Loucy (cell line): ENCODE results near the gene CELSR3.

Experiments
- H2AFZ ChIP-seq: fragments of 200-600 bp; sonication (generic); 2 replicates; pipeline ENCODE4 v1.6.0; 2016; ENCODE audit warnings: antibody characterized with exemption, mild to moderate bottlenecking, low read length, moderate library complexity
- H3F3A ChIP-seq: fragments of 200-600 bp; 2 replicates; pipeline ENCODE4 v1.6.0; 2016; ENCODE audit warnings: antibody characterized with exemption, low read depth, mild to moderate bottlenecking
- H3K27me3 ChIP-seq: fragments of 200-600 bp; sonication (generic); 2 replicates; pipeline ENCODE4 v1.6.1; 2014; ENCODE audit warnings: low read length, mild to moderate bottlenecking; ENCODE audit not compliant: insufficient read depth, poor library complexity, severe bottlenecking
- H3K36me3 ChIP-seq: fragments of 200-600 bp; sonication (generic); 2 replicates; pipeline ENCODE4 v1.6.1; 2016; ENCODE audit warnings: low read length; ENCODE audit not compliant: insufficient read depth
- H3K4me1 ChIP-seq: fragments of 200-600 bp; sonication (generic); 2 replicates; pipeline ENCODE4 v1.5.1; 2014; ENCODE audit warnings: low read length, mild to moderate bottlenecking; ENCODE audit not compliant: insufficient read depth, poor library complexity, severe bottlenecking
- H3K4me2 ChIP-seq: fragments of 200-600 bp; sonication (generic); 2 replicates; pipeline ENCODE4 v1.6.0; 2014; ENCODE audit warnings: antibody characterized with exemption, low read length, low read depth, mild to moderate bottlenecking; ENCODE audit not compliant: poor library complexity, severe bottlenecking
- H3K4me3 ChIP-seq: fragments of 200-600 bp; sonication (generic); 2 replicates; pipeline ENCODE4 v1.5.1; 2014; ENCODE audit warnings: low read length, mild to moderate bottlenecking, mixed read lengths; ENCODE audit not compliant: poor library complexity, severe bottlenecking
- H3K79me2 ChIP-seq: fragments of 200-600 bp; sonication (generic); 2 replicates; pipeline ENCODE4 v1.6.1; 2014; ENCODE audit warnings: low read length; ENCODE audit not compliant: insufficient read depth
- H3K9ac ChIP-seq: fragments of 200-600 bp; sonication (generic); 2 replicates; pipeline ENCODE4 v1.6.0; 2014; ENCODE audit warnings: mild to moderate bottlenecking, low read depth, low read length, moderate library complexity; ENCODE audit not compliant: poor library complexity, severe bottlenecking
- H3K9me2 ChIP-seq: fragments of 200-600 bp; sonication (generic); replicated peaks from 2 replicates; pipeline ENCODE4 v1.6.1; 2016; ENCODE audit warnings: low read depth, low read length, mixed read lengths
- H3K9me3 ChIP-seq: fragments of 200-600 bp; sonication (generic); 2 replicates; pipeline ENCODE4 v1.6.1; 2014; ENCODE audit warnings: mild to moderate bottlenecking, antibody characterized with exemption, low read length, low read depth; ENCODE audit not compliant: insufficient read depth
- H4K20me1 ChIP-seq: fragments of 200-600 bp; sonication (generic); 2 replicates; pipeline ENCODE4 v1.6.0; 2014; ENCODE audit warnings: antibody characterized with exemption, low read length, mild to moderate bottlenecking; ENCODE audit not compliant: insufficient read depth, poor library complexity, severe bottlenecking
- EZH2phosphoT487 ChIP-seq: fragments of 200-600 bp; IDR thresholded peaks from 2 replicates; pipeline ENCODE4 v1.6.1; 2018; ENCODE audit warnings: antibody characterized with exemption, mild to moderate bottlenecking, moderate library complexity, borderline replicate concordance
- TF ChIP-seq, protein P1 (sequence below): fragments of 200-600 bp; sonication (generic); conservative IDR thresholded peaks from 2 replicates; pipeline ENCODE4 v1.5.1; 2014; ENCODE audit warnings: mild to moderate bottlenecking, antibody characterized with exemption, low read length

CELSR3 gene

DNA sequence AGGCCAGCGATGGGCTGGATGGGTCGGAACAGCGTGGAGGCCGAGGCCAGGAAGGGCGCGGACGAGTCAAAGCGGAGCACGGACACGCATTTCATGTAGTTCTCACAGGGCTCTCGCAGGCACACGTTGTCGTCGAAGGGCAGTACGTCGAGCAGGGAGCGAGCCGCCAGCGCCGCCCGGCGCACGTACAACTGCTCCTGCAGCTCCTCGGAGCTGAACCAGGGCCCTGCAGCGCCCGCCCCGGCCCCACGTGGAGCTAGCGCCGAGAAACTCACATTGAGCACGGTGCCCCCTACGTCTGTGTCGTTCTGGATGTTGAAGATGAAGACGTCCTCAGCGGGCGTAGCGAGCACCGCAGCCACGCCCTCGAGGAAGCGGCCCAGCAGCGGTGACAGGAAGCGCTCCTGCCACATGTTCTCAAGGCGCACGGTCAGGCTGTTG, 5.8 kb downstream of the CELSR3 start:
- Histone ChIP-seq H3K79me2 (no peaks in the 10 kb centered on the region), H4K20me1 (no peaks in the 10 kb centered on the region), H3K9me2 (no peaks in the 10 kb centered on the region), H3K4me1 (no peaks in the 10 kb centered on the region), H3F3A (no peaks in the 10 kb centered on the region), H3K36me3 (no peaks in the 10 kb centered on the region), H3K4me2 (peak overlapping the region; percentile 57), H3K9me3 (no peaks in the 10 kb centered on the region), H3K27me3 (no peaks in the 10 kb centered on the region), H2AFZ (no peak overlapping the region), H3K4me3 (peak overlapping the region; percentile 71), H3K9ac (peak overlapping the region; percentile 54)
- TF ChIP-seq, protein P1, sequence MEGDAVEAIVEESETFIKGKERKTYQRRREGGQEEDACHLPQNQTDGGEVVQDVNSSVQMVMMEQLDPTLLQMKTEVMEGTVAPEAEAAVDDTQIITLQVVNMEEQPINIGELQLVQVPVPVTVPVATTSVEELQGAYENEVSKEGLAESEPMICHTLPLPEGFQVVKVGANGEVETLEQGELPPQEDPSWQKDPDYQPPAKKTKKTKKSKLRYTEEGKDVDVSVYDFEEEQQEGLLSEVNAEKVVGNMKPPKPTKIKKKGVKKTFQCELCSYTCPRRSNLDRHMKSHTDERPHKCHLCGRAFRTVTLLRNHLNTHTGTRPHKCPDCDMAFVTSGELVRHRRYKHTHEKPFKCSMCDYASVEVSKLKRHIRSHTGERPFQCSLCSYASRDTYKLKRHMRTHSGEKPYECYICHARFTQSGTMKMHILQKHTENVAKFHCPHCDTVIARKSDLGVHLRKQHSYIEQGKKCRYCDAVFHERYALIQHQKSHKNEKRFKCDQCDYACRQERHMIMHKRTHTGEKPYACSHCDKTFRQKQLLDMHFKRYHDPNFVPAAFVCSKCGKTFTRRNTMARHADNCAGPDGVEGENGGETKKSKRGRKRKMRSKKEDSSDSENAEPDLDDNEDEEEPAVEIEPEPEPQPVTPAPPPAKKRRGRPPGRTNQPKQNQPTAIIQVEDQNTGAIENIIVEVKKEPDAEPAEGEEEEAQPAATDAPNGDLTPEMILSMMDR: no peak
- no peak for TF ChIP-seq EZH2phosphoT487

DNA sequence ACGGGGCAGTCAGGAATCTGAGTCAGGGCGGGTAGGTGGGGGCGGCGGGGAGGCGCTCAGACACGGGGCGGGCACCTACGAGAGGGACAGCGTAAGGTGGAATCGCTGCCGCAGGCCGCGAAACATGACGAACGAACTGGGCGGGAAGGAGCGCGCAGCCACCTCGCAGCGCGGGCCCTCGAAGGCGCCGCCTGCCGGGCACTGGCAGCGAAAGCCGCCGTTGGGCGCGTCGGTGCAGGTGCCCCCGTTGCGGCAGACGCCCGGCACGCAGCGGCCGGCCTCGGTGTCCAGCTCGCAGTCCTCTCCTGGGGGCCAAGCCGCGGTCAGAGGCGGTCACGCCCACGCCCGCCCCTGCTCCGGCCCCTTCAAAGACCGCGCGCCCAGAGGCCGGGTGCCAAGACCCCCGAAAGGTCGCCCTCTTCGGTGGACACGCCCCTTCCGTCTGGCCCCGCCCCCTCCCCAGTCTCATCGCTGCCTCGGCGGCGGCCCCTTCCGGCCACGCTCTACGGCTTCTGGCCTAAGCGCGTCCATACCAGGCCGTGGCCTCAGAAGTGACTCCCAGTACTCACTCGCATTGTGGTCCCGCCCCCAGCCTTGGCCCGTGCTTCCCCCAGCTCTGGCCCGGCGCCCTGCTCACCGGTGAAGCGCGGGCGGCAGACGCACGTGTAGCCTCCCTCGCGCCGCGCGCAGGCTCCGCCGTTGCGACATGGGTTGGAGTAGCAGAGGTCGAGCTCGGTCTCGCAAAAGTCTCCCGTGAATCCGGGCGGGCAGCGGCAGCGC, 6.4 kb downstream of the CELSR3 start:
- no peaks in the 10 kb centered on the region for H3K79me2 ChIP-seq
- peak overlapping the region; percentile 71 for H3K4me3 ChIP-seq
- TF ChIP-seq, protein P1: peak; percentile 48
- TF ChIP-seq EZH2phosphoT487: no peak
- no peaks in the 10 kb centered on the region for H3K4me1 ChIP-seq
- peak overlapping the region; percentile 75; the same call in 1 of the 2 replicates for H2AFZ ChIP-seq
- no peaks in the 10 kb centered on the region for H3K9me3 ChIP-seq
- no peaks in the 10 kb centered on the region for H3F3A ChIP-seq
- no peaks in the 10 kb centered on the region for H3K27me3 ChIP-seq
- H3K9me2 ChIP-seq: no peaks in the 10 kb centered on the region
- no peaks in the 10 kb centered on the region for H3K36me3 ChIP-seq
- peak overlapping the region; percentile 57 for H3K4me2 ChIP-seq
- H3K9ac ChIP-seq: peak overlapping the region; percentile 54
- H4K20me1 ChIP-seq: no peaks in the 10 kb centered on the region

DNA sequence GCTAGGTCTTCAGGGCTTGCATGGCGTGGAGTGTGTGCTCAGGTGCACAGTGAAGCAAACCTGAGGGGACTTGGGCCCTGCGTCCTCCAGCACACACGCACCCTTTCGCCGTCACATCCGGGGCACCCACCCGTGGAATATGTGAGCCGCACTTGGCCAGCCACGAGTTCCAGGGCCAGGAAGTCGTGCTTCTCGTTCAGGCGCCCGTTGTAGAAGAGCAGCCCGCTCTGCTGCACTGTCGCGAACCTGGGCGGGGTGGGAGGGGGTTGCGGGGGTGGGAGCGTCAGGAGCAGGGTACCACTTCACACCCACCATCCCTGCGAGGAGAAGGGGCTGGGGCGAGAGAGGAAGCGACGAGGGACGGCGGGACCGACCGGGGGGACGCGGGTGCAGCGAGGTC, 7.1 kb downstream of the CELSR3 start:
- H4K20me1 ChIP-seq: no peaks in the 10 kb centered on the region
- H3F3A ChIP-seq: no peaks in the 10 kb centered on the region
- peak overlapping the region; percentile 57 for H3K4me2 ChIP-seq
- H3K9me3 ChIP-seq: no peaks in the 10 kb centered on the region
- H3K27me3 ChIP-seq: no peaks in the 10 kb centered on the region
- peak overlapping the region; percentile 71 for H3K4me3 ChIP-seq
- no peaks in the 10 kb centered on the region for H3K36me3 ChIP-seq
- H2AFZ ChIP-seq: no peak overlapping the region
- TF ChIP-seq, protein P1: no peak
- H3K9me2 ChIP-seq: no peaks in the 10 kb centered on the region
- H3K9ac ChIP-seq: peak overlapping the region; percentile 54
- H3K4me1 ChIP-seq: no peaks in the 10 kb centered on the region
- H3K79me2 ChIP-seq: no peaks in the 10 kb centered on the region
